ENCODE results near the gene KIF5A.
"Not testable (repeated sequence)": the region's sequence is repeated elsewhere in the genome, so short reads cannot be mapped to it uniquely, and the experiment has no call there.

Gene KIF5A

GRCh38 chr12:57569858-57570257 lies 20.0 kb downstream of the KIF5A start:
- H3K4me3 ChIP-seq (ENCODE audit: insufficient read depth, low read length, poor library complexity, severe bottlenecking): no peak overlapping the region
- no peak overlapping the region for H3K9ac ChIP-seq (ENCODE audit: low read length)
- H3K79me2 ChIP-seq (ENCODE audit: insufficient read depth, low read length): no peaks in the 10 kb centered on the region
- no peak overlapping the region for H2AFZ ChIP-seq (ENCODE audit: low read depth, low read length, severe bottlenecking)
- no peaks in the 10 kb centered on the region for H3K36me3 ChIP-seq (ENCODE audit: low read length)
- H3K9me3 ChIP-seq (ENCODE audit: insufficient read depth, low read length): no peaks in the 10 kb centered on the region
- TF ChIP-seq, protein P1, sequence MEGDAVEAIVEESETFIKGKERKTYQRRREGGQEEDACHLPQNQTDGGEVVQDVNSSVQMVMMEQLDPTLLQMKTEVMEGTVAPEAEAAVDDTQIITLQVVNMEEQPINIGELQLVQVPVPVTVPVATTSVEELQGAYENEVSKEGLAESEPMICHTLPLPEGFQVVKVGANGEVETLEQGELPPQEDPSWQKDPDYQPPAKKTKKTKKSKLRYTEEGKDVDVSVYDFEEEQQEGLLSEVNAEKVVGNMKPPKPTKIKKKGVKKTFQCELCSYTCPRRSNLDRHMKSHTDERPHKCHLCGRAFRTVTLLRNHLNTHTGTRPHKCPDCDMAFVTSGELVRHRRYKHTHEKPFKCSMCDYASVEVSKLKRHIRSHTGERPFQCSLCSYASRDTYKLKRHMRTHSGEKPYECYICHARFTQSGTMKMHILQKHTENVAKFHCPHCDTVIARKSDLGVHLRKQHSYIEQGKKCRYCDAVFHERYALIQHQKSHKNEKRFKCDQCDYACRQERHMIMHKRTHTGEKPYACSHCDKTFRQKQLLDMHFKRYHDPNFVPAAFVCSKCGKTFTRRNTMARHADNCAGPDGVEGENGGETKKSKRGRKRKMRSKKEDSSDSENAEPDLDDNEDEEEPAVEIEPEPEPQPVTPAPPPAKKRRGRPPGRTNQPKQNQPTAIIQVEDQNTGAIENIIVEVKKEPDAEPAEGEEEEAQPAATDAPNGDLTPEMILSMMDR (IDR thresholded peaks at IDR 0.05; ENCODE audit: insufficient read depth, low read length, poor library complexity, severe bottlenecking): no peak
- no peak for TF ChIP-seq EZH2phosphoT487 (conservative IDR thresholded peaks at IDR 0.05; ENCODE audit: low read length)
- H4K20me1 ChIP-seq (ENCODE audit: low read depth, low read length): no peaks in the 10 kb centered on the region
- H3K4me2 ChIP-seq (ENCODE audit: low read depth, low read length, poor library complexity, severe bottlenecking): no peak overlapping the region
- H3F3A ChIP-seq (ENCODE audit: insufficient read depth): no peaks in the 10 kb centered on the region
- H3K27me3 ChIP-seq (ENCODE audit: low read length): no peaks in the 10 kb centered on the region
- H3K9me2 ChIP-seq (replicated peaks; ENCODE audit: insufficient read depth, low read length): no peaks in the 10 kb centered on the region
- H3K27ac ChIP-seq (ENCODE audit: low read depth, low read length): no peak overlapping the region

GRCh38 chr12:57570438-57570837 lies 20.6 kb downstream of the KIF5A start:
- H3K9me2 ChIP-seq (replicated peaks; ENCODE audit: insufficient read depth, low read length); H4K20me1 ChIP-seq (ENCODE audit: low read depth, low read length); H3K36me3 ChIP-seq (ENCODE audit: low read length): not testable (repeated sequence)

DNA sequence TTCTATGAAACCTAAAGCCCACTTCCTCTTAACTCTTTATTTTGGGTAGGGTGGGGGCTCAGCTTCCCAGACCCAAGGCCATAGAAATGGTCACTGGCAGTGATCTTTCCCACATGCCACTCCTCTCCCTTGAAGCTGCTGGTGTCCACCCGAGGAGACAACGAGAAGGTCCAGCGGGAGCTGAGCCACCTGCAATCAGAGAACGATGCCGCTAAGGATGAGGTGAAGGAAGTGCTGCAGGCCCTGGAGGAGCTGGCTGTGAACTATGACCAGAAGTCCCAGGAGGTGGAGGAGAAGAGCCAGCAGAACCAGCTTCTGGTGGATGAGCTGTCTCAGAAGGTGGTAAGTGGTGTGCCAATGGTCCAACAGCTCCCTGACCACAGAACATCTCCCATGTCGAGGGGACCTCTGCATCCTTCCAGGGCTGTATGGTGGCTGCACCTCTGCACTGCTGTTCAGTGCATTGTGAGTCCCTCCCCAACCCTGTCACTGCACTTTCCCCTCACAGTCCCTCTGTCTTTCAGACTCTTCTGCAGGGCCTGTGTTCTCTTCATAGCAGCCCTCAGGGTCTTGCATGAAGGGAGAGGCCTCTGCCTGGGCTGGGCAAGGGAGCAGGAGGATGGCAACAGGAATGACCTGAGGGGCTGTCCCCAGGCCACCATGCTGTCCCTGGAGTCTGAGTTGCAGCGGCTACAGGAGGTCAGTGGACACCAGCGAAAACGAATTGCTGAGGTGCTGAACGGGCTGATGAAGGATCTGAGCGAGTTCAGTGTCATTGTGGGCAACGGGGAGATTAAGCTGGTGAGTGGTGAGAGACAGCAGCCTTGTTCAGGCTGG lies 22.3 kb downstream of the KIF5A start:
- Histone ChIP-seq H4K20me1 (ENCODE audit: low read depth, low read length) (no peaks in the 10 kb centered on the region), H2AFZ (ENCODE audit: low read depth, low read length, severe bottlenecking) (no peak overlapping the region), H3K4me3 (ENCODE audit: insufficient read depth, low read length, poor library complexity, severe bottlenecking) (no peak overlapping the region), H3K4me2 (ENCODE audit: low read depth, low read length, poor library complexity, severe bottlenecking) (no peak overlapping the region), H3F3A (ENCODE audit: insufficient read depth) (no peaks in the 10 kb centered on the region), H3K27me3 (ENCODE audit: low read length) (no peaks in the 10 kb centered on the region), H3K27ac (ENCODE audit: low read depth, low read length) (no peak overlapping the region), H3K79me2 (ENCODE audit: insufficient read depth, low read length) (no peaks in the 10 kb centered on the region), H3K9ac (ENCODE audit: low read length) (no peak overlapping the region), H3K9me3 (ENCODE audit: insufficient read depth, low read length) (no peaks in the 10 kb centered on the region), H3K9me2 (replicated peaks; ENCODE audit: insufficient read depth, low read length) (no peaks in the 10 kb centered on the region), H3K36me3 (ENCODE audit: low read length) (no peaks in the 10 kb centered on the region)
- TF ChIP-seq, protein P1 (IDR thresholded peaks at IDR 0.05; ENCODE audit: insufficient read depth, low read length, poor library complexity, severe bottlenecking): no peak
- TF ChIP-seq EZH2phosphoT487 (conservative IDR thresholded peaks at IDR 0.05; ENCODE audit: low read length): no peak

More at GRCh38 chr12:57570438-57570837, 20.6 kb downstream of the KIF5A start:
- not testable (repeated sequence) for H3K9ac ChIP-seq (ENCODE audit: low read length); H3K9me3 ChIP-seq (ENCODE audit: insufficient read depth, low read length); H2AFZ ChIP-seq (ENCODE audit: low read depth, low read length, severe bottlenecking); H3K79me2 ChIP-seq (ENCODE audit: insufficient read depth, low read length); H3F3A ChIP-seq (ENCODE audit: insufficient read depth); H3K4me3 ChIP-seq (ENCODE audit: insufficient read depth, low read length, poor library complexity, severe bottlenecking); H3K4me2 ChIP-seq (ENCODE audit: low read depth, low read length, poor library complexity, severe bottlenecking); H3K27me3 ChIP-seq (ENCODE audit: low read length); H3K27ac ChIP-seq (ENCODE audit: low read depth, low read length)

- H3K4me2 ChIP-seq (ENCODE audit: low read depth, low read length, poor library complexity, severe bottlenecking): no peak overlapping the region
- no peaks in the 10 kb centered on the region for H3K36me3 ChIP-seq (ENCODE audit: low read length)
- H3K79me2 ChIP-seq (ENCODE audit: insufficient read depth, low read length): no peaks in the 10 kb centered on the region
- H3K9me2 ChIP-seq (replicated peaks; ENCODE audit: insufficient read depth, low read length): no peaks in the 10 kb centered on the region
- no peaks in the 10 kb centered on the region for H3K9me3 ChIP-seq (ENCODE audit: insufficient read depth, low read length)
- H4K20me1 ChIP-seq (ENCODE audit: low read depth, low read length): no peaks in the 10 kb centered on the region
- no peak overlapping the region for H3K9ac ChIP-seq (ENCODE audit: low read length)
- TF ChIP-seq EZH2phosphoT487 (conservative IDR thresholded peaks at IDR 0.05; ENCODE audit: low read length): no peak
- TF ChIP-seq, protein P1 (IDR thresholded peaks at IDR 0.05; ENCODE audit: insufficient read depth, low read length, poor library complexity, severe bottlenecking): no peak
- H2AFZ ChIP-seq (ENCODE audit: low read depth, low read length, severe bottlenecking): no peak overlapping the region
- no peaks in the 10 kb centered on the region for H3F3A ChIP-seq (ENCODE audit: insufficient read depth)
- H3K27ac ChIP-seq (ENCODE audit: low read depth, low read length): no peak overlapping the region
- H3K27me3 ChIP-seq (ENCODE audit: low read length): no peaks in the 10 kb centered on the region
- H3K4me3 ChIP-seq (ENCODE audit: insufficient read depth, low read length, poor library complexity, severe bottlenecking): no peak overlapping the region
Observed at GRCh38 chr12:57574795-57575194, 25.0 kb downstream of the KIF5A start.

Measured in SU-DHL-6 (cell line).